Cardiac fibroblast (primary cell): ENCODE measurements around the gene TSSK2.
"Not testable (repeated sequence)": the region's sequence is repeated elsewhere in the genome, so short reads cannot be mapped to it uniquely, and the experiment has no call there.

Experiments
- DNase-seq, 2 donors: peaks; one replicate each; pipeline versions ENCODE4 v3.0.0 to v3.0.0-alpha.2; 2010; ENCODE audit warnings: low read depth in 2 of 2
- H3K4me3 ChIP-seq, 2 donors: replicated peaks in 1 of 2; 1 replicate in 1 of 2; 2 replicates in 1 of 2; pipeline ENCODE4 v1.5.1; 2011; ENCODE audit warnings: low read depth in 2 of 2, low read length in 2 of 2, mild to moderate bottlenecking in 2 of 2, moderate library complexity in 1 of 2
- CTCF ChIP-seq: IDR thresholded peaks from one replicate; pipeline ENCODE4 v1.5.1; 2011; ENCODE audit warnings: low read depth, mild to moderate bottlenecking, low read length, inconsistent platforms

Gene TSSK2

DNA sequence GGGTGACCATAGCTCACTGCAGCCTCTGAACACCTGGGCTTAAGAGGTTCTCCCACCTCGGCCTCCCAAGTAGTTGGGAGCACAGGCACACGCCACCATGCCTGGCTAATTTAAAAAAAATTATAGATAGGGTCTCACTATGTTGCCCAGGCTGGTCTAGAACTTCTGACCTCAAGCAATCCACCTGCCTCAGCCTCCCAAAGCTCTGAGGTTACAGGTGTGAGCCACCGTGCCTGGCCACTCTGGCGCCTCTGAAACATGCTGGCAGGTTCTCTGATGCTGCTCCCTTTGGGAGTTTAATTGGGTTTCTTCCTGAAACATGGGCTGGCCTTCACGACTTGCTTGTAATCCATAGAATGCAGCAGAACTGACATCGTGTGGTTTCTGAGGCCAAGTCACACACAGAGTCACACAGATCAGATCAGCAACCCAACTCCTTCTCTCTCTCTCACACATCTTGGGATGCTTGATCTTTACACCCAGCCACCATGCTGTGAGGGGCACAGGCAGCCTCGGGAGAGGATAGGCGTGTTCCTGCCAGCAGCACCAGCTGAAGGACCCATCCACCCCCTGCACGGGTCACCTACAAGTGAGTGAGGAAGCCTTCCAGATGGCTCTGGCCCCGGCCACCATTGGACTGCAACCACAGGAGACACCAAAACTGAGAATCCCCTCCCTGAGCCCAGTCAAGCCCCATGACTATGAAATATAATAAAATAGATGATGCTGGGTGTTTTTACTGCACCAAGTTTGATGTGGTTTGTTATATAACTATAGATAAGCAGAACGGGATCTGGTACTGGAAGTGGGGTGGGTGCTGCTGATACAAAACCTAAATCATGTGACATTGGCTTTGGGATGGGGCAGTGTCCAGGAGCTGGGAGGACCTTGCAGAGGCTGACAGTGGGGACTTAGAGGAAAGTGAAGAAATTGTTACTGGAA lies 22.1 kb downstream of the TSSK2 start:
- TF ChIP-seq CTCF, result no peak
- H3K4me3 ChIP-seq, result no peak overlapping the region
- no peak for DNase-seq

- DNase-seq, H3K4me3 ChIP-seq: not testable (repeated sequence)
Measured at GRCh38 chr22:19156109-19156508, 25.0 kb downstream of the TSSK2 start.

DNA sequence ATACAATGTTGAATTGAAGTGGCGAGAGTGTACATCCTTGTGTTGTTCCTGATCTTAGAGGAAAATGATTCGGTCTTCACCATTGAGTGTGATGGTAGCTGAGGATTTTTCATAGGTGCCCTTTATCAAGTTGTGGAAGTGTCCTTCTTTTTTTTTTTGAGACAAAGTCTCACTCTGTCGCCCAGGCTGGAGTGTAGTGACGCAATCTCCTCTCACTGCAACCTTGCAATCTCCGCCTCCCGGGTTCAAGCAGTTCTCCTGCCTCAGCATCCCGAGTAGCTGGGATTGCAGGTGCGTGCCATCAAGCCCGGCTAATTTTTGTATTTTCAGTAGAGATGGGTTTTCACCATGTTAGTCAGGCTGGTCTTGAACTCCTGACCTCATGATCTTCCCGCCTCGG lies 27.5 kb downstream of the TSSK2 start:
- not testable (repeated sequence) for DNase-seq, H3K4me3 ChIP-seq

- no peak for TF ChIP-seq CTCF
- H3K4me3 ChIP-seq, result no peak overlapping the region
- DNase-seq, result no peak
Measured at GRCh38 chr22:19164425-19164824, 33.3 kb downstream of the TSSK2 start.

GRCh38 chr22:19166421-19166820 lies 35.3 kb downstream of the TSSK2 start:
- H3K4me3 ChIP-seq, result no peak overlapping the region
- TF ChIP-seq CTCF, result no peak
- no peak for DNase-seq

GRCh38 chr22:19167106-19167869 lies 36.2 kb downstream of the TSSK2 start:
- no peak for DNase-seq
- no peak for TF ChIP-seq CTCF
- H3K4me3 ChIP-seq, result no peak overlapping the region

DNA sequence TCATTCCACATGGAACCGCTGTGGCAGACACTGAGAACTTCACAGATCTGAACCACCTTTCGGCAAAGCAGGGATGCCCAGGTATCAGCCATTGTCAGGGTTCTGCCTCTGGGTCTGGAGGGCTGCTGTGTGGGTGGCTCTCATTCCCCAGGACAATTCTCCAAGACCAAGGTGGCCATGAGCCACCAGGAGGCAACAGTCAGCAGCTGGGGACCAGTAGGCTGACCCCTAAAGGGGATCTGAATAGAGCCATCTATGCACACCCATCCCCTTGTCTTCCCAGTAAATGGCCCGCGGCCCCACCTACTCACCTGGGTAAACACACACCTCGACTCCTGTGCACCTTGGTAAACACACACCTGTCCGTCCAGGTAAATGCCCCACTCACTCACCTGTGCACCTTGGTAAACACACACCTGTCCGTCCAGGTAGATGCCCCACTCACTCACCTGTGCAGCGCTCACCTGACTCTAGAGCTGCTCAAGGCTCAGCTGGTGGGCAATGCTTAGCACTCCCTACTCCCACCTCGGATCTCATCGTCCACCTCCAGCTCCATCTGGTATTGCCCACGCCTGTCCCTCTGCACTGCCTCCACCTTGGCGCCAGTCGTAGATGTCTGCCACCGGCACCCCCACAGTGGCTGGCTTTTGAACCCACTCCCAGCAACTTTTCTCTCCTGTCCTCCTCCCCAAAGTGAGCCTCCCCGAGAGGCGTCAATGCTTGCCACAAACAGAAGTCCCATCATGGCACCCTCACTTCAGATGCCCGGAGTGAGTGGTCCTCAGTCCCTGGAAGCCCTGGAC lies 37.2 kb downstream of the TSSK2 start:
- TF ChIP-seq CTCF, result no peak
- no peak overlapping the region for H3K4me3 ChIP-seq
- DNase-seq, result no peak
